ENCODE measurements around the gene CXCL16.

Gene CXCL16

DNA sequence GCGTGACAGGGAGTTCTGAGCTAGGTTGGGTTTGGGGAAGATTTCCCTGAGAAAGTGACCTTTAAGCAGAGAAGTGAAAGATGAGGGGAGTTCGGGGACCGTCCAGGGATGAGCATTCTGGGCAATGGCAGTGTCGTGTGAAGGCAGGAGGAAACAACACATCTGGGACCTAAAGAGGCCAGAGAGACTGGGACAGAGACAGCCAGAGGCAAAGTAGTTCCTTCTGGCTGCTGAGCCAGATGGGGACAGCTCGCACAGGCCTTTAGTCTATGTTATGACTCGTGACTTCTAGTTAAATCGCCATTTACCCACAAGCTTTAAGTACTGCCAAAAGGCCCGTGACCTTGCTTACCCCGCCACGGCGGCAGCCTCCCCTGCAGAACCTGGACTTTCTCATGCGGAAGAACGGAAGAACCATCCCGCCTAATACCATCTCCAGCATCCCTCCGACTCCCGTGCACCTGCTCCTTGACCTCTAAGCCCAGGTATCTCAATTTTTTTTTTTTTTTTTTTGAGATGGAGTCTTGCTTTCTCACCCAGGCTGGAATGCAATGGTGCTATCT is 17.0 kb downstream of the CXCL16 start:
- H3K4me3 Mint-ChIP-seq = no peak overlapping the region
- TF ChIP-seq, protein P1, sequence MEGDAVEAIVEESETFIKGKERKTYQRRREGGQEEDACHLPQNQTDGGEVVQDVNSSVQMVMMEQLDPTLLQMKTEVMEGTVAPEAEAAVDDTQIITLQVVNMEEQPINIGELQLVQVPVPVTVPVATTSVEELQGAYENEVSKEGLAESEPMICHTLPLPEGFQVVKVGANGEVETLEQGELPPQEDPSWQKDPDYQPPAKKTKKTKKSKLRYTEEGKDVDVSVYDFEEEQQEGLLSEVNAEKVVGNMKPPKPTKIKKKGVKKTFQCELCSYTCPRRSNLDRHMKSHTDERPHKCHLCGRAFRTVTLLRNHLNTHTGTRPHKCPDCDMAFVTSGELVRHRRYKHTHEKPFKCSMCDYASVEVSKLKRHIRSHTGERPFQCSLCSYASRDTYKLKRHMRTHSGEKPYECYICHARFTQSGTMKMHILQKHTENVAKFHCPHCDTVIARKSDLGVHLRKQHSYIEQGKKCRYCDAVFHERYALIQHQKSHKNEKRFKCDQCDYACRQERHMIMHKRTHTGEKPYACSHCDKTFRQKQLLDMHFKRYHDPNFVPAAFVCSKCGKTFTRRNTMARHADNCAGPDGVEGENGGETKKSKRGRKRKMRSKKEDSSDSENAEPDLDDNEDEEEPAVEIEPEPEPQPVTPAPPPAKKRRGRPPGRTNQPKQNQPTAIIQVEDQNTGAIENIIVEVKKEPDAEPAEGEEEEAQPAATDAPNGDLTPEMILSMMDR (IDR thresholded peaks at IDR 0.05) = no peak
- peaks cover 16% of the 10 kb centered on the region for H3K4me1 Mint-ChIP-seq
- peaks cover 5% of the 10 kb centered on the region for H3K9me3 Mint-ChIP-seq
- peaks cover 18% of the 10 kb centered on the region for H3K27me3 Mint-ChIP-seq (ENCODE audit: low read depth, poor library complexity)
- no peak for DNase-seq
- H3K27ac Mint-ChIP-seq = peak overlapping the region; percentile 68
- peaks cover 17% of the 10 kb centered on the region for H3K36me3 Mint-ChIP-seq (ENCODE audit: low read depth)

DNA sequence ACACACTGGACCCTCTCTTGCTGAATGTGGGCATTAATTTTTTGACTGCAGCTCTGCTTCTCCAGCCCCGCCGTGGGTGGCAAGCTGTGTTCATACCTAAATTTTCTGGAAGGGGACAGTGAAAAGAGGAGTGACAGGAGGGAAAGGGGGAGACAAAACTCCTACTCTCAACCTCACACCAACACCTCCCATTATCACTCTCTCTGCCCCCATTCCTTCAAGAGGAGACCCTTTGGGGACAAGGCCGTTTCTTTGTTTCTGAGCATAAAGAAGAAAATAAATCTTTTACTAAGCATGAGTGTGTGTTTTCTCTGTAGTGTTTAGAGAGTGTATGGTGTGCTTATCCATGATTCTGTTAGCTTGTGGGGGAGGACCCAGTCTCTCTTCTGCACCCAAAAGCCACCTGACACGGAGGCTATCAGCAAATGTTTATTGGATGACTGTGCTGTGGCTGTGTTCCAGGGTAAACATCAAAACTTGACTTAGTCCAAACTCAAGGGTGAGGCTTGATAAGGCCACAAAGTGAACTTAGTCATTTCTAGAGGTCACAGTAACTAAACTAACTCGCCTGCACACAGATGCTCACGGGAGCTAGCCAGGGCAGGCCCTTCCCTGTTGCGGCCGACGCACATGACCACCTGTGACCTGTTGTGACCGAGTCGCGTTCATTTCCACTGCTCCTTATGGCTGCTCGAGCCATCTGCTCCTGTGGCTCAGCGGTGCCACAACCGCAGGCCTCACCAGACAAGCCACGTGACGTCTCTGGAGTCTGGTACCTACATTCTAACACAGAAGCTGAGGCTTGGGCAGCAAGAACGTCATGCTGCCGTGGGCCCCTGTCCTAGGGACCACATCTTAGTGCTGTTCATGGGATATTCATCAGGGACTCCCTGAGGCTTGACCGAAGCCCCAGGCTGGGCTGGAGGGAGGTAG is 18.3 kb downstream of the CXCL16 start:
- peaks cover 10% of the 10 kb centered on the region for H3K27me3 Mint-ChIP-seq (ENCODE audit: low read depth, poor library complexity)
- peak overlapping the region; percentile 77 for H3K27ac Mint-ChIP-seq
- DNase-seq = no peak
- H3K36me3 Mint-ChIP-seq (ENCODE audit: low read depth) = peaks cover 26% of the 10 kb centered on the region
- TF ChIP-seq, protein P1 (IDR thresholded peaks at IDR 0.05) = no peak
- no peak overlapping the region for H3K4me3 Mint-ChIP-seq
- H3K4me1 Mint-ChIP-seq = peaks cover 13% of the 10 kb centered on the region
- H3K9me3 Mint-ChIP-seq = peaks cover 5% of the 10 kb centered on the region

DNA sequence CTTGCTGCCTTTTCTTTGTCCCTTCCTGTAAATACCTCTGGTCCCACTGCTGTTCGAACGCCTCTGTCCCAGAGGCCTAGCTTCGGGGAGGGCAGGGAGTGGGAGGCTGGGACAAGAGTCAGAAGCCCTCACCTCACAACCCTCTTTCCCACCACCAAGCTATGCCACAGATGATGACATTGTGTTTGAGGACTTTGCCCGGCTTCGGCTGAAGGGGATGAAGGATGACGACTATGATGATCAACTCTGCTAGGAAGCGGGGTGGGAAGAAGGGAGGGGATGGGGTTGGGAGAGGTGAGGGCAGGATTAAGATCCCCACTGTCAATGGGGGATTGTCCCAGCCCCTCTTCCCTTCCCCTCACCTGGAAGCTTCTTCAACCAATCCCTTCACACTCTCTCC is 18.9 kb downstream of the CXCL16 start:
- H3K36me3 Mint-ChIP-seq (ENCODE audit: low read depth) = peaks cover 26% of the 10 kb centered on the region
- no peak overlapping the region for H3K4me3 Mint-ChIP-seq
- TF ChIP-seq, protein P1 (IDR thresholded peaks at IDR 0.05) = no peak
- peaks cover 3% of the 10 kb centered on the region for H3K9me3 Mint-ChIP-seq
- peak overlapping the region; percentile 77 for H3K27ac Mint-ChIP-seq
- H3K4me1 Mint-ChIP-seq = peaks cover 13% of the 10 kb centered on the region
- DNase-seq = no peak
- H3K27me3 Mint-ChIP-seq (ENCODE audit: low read depth, poor library complexity) = peaks cover 4% of the 10 kb centered on the region

DNA sequence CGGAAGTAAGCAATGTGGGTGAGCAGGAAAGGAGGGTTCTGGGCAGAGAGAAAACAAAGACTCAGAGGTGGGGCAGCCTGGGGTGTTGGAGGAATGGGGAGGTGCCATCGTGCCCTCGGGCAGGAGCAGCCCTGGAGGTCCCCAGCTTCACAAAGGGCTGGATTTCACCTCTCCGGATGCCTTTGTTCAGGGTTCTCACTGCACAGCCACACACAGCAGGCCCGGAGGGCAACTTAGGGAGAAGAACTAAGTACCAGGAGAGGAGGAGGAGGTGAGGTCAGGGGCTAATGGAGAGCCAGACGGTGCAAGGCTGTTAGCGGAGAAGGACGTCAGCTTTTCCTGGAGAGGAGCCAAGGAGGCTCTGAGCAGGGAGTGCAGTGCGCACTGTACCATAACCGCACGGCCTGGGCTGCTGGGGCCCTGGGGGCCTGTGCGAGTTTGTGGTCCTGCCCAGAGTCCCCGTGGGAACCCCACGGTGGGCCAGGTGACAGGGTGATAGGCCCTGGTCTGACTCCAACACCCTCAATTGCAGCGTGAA is 20.0 kb downstream of the CXCL16 start:
- TF ChIP-seq, protein P1 (IDR thresholded peaks at IDR 0.05) = no peak
- no peaks in the 10 kb centered on the region for H3K9me3 Mint-ChIP-seq
- no peak overlapping the region for H3K4me3 Mint-ChIP-seq
- peaks cover 13% of the 10 kb centered on the region for H3K4me1 Mint-ChIP-seq
- peak overlapping the region; percentile 78 for H3K27ac Mint-ChIP-seq
- DNase-seq = no peak
- no peaks in the 10 kb centered on the region for H3K27me3 Mint-ChIP-seq (ENCODE audit: low read depth, poor library complexity)
- H3K36me3 Mint-ChIP-seq (ENCODE audit: low read depth) = peaks cover 26% of the 10 kb centered on the region

DNA sequence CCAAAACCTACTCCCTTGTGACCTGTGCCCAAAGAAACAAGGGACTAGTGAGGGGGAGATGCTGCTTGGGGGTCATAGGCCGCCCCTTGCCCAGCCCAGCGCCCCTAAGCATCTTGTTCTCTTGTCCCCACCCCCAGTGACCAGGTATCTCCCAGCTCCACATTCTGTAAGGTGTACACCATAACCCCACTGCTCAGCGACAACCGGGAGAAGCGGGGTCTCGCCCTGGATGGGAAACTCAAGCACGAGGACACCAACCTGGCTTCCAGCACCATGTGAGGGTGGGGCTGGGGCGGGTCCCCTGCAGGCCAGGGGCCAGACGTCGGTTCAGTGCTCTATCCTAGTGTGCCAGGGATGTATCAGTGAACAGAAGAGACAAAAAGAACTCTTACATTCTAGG is 20.6 kb downstream of the CXCL16 start:
- TF ChIP-seq, protein P1 (IDR thresholded peaks at IDR 0.05) = no peak
- H3K27me3 Mint-ChIP-seq (ENCODE audit: low read depth, poor library complexity) = no peaks in the 10 kb centered on the region
- DNase-seq = no peak
- H3K4me1 Mint-ChIP-seq = peaks cover 13% of the 10 kb centered on the region
- no peak overlapping the region for H3K4me3 Mint-ChIP-seq
- H3K27ac Mint-ChIP-seq = no peak overlapping the region
- no peaks in the 10 kb centered on the region for H3K9me3 Mint-ChIP-seq
- peaks cover 26% of the 10 kb centered on the region for H3K36me3 Mint-ChIP-seq (ENCODE audit: low read depth)

All from nephron progenitor cell (in vitro differentiated cells).